CD14-positive monocyte (primary cell): ENCODE data around the gene ZDHHC24. TPM values are rescaled to one million over a fixed set of nuclear protein-coding genes. Genes with fewer than 3 reads are reported as not detected.

Experiments used
- DNase-seq, 3 donors: peaks; one replicate each; pipeline ENCODE4 v3.0.0-alpha.2; 2011 to 2022
- H2AFZ ChIP-seq: 2 replicates; pipeline ENCODE4 v1.6.0; 2012; ENCODE audit warnings: mild to moderate bottlenecking, low read depth, low read length, inconsistent platforms; ENCODE audit not compliant: insufficient read depth, poor library complexity, severe bottlenecking
- H3K27ac ChIP-seq, 2 donors: 1 replicate in 1 of 2; 2 replicates in 1 of 2; pipeline ENCODE4 v1.5.1; 2012 to 2013; ENCODE audit warnings: low read length in 2 of 2, control low read depth in 1 of 2, inconsistent platforms in 1 of 2, low read depth in 1 of 2, mild to moderate bottlenecking in 1 of 2
- H3K27me3 ChIP-seq, 2 donors: one replicate each; pipeline versions ENCODE4 v1.6.0 to v1.6.1; 2011 to 2013; ENCODE audit warnings: low read length in 2 of 2; ENCODE audit not compliant: control insufficient read depth in 2 of 2, insufficient read depth in 2 of 2
- H3K36me3 ChIP-seq, 2 donors: replicated peaks in 1 of 2; 1 replicate in 1 of 2; 2 replicates in 1 of 2; pipeline versions ENCODE4 v1.5.1 to v1.6.1; 2012 to 2013; ENCODE audit warnings: low read length in 2 of 2, control low read depth in 1 of 2, inconsistent platforms in 1 of 2, mild to moderate bottlenecking in 1 of 2; ENCODE audit not compliant: insufficient read depth in 2 of 2, control insufficient read depth in 1 of 2
- H3K4me1 ChIP-seq, 2 donors: 1 replicate in 1 of 2; 2 replicates in 1 of 2; pipeline versions ENCODE4 v1.5.1 to v1.6.1; 2012 to 2013; ENCODE audit warnings: low read length in 2 of 2, control low read depth in 1 of 2, inconsistent platforms in 1 of 2, mild to moderate bottlenecking in 1 of 2, moderate library complexity in 1 of 2; ENCODE audit not compliant: insufficient read depth in 2 of 2, control insufficient read depth in 1 of 2
- H3K4me2 ChIP-seq: replicated peaks from 2 replicates; pipeline ENCODE3; 2012; ENCODE audit warnings: low read length, moderate library complexity, mild to moderate bottlenecking; ENCODE audit not compliant: poor library complexity, severe bottlenecking; ENCODE audit errors: extremely low read depth
- H3K4me3 ChIP-seq, 3 experiments: fragments of 200-600 bp in 1 of 3; sonication (generic) in 1 of 3; replicated peaks in 1 of 3; 1 replicate in 2 of 3; 2 replicates in 1 of 3; pipeline ENCODE4 v1.5.1; 2011 to 2013; ENCODE audit warnings: low read length in 3 of 3, mild to moderate bottlenecking in 3 of 3, control low read depth in 2 of 3, low read depth in 2 of 3, inconsistent platforms in 1 of 3, moderate library complexity in 1 of 3
- H3K79me2 ChIP-seq: 2 replicates; pipeline ENCODE4 v1.6.0; 2012; ENCODE audit warnings: mild to moderate bottlenecking, control low read depth, inconsistent platforms, low read length, moderate library complexity; ENCODE audit not compliant: insufficient read depth
- H3K9ac ChIP-seq: 2 replicates; pipeline ENCODE4 v1.6.0; 2017; ENCODE audit warnings: low read length, mild to moderate bottlenecking; ENCODE audit not compliant: insufficient read depth, poor library complexity, severe bottlenecking
- H3K9me3 ChIP-seq, 2 donors: replicated peaks in 1 of 2; 1 replicate in 1 of 2; 2 replicates in 1 of 2; pipeline versions ENCODE4 v1.5.1 to v1.6.1; 2012 to 2013; ENCODE audit warnings: low read length in 2 of 2, control low read depth in 1 of 2; ENCODE audit not compliant: control insufficient read depth in 1 of 2, insufficient read depth in 1 of 2
- H4K20me1 ChIP-seq: 2 replicates; pipeline ENCODE4 v1.6.0; 2012; ENCODE audit warnings: mild to moderate bottlenecking, low read length, control low read depth, moderate library complexity; ENCODE audit not compliant: insufficient read depth
- H3K27ac Mint-ChIP-seq, 7 donors: one replicate each; pipeline ENCODE4 v1.8.0; 2020; ENCODE audit warnings: mild to moderate bottlenecking in 7 of 7, mixed read lengths in 7 of 7, moderate library complexity in 6 of 7, inconsistent platforms in 2 of 7
- H3K27me3 Mint-ChIP-seq, 3 donors: one replicate each; pipeline ENCODE4 v1.8.0; 2021 to 2022; ENCODE audit warnings: low read depth in 3 of 3, mild to moderate bottlenecking in 3 of 3, mixed read lengths in 3 of 3, moderate library complexity in 3 of 3, inconsistent platforms in 1 of 3
- H3K36me3 Mint-ChIP-seq, 2 donors: one replicate each; pipeline ENCODE4 v1.8.0; 2020; ENCODE audit warnings: mixed read lengths in 2 of 2, inconsistent platforms in 1 of 2, mild to moderate bottlenecking in 1 of 2
- H3K4me1 Mint-ChIP-seq: one replicate; pipeline ENCODE4 v1.8.0; 2020; ENCODE audit warnings: mild to moderate bottlenecking, mixed read lengths
- H3K4me3 Mint-ChIP-seq, 2 donors: one replicate each; pipeline ENCODE4 v1.8.0; 2020; ENCODE audit warnings: mild to moderate bottlenecking in 2 of 2, mixed read lengths in 2 of 2, moderate library complexity in 1 of 2
- H3K9me3 Mint-ChIP-seq, 7 donors: one replicate each; pipeline ENCODE4 v1.8.0; 2020 to 2022; ENCODE audit warnings: mixed read lengths in 7 of 7, mild to moderate bottlenecking in 6 of 7, moderate library complexity in 6 of 7, inconsistent platforms in 2 of 7
- CTCF ChIP-seq: fragments of 200-600 bp; IDR thresholded peaks from one replicate; pipeline ENCODE4 v1.8.0; 2022; ENCODE audit warnings: antibody characterized with exemption, mild to moderate bottlenecking
- WGBS: methylation state at CpG from one replicate; pipeline ENCODE4 v1.1.5; 2013; ENCODE audit warnings: missing lambda C conversion rate; ENCODE audit not compliant: insufficient coverage; 5-methylcytosine and 5-hydroxymethylcytosine counted together
- intact Hi-C, 2 donors: fragments of 100-400 bp; cut with micrococcal nuclease; formaldehyde crosslinking; loops; one replicate each; pipeline versions ENCODE4 v1.15.0 to v1.15.1; 2023
- polyA plus RNA-seq, 3 donors: library from polyadenylated mRNA; depleted of rRNA in 1 of 3; unstranded in 2 of 3; stranded (reverse) in 1 of 3; fragments of 300-500 nt in 2 of 3; fragments of >200 nt in 1 of 3; fragmentation: Illumina TruSeq in 2 of 3; gene quantifications; 1 replicate in 2 of 3; 2 replicates in 1 of 3; pipeline ENCODE4 v1.2.3, GENCODE V29; 2012 to 2021

ZDHHC24 gene
- polyA plus RNA-seq, 3 donors, result 10.9 to 14.0 (median 11.9) TPM

GRCh38 chr11:66581261-66581660 lies 35.4 kb upstream of the ZDHHC24 start:
- Mint-ChIP-seq H3K9me3 (peaks cover 8 to 23% (median 17%) of the 10 kb centered on the region in 7 donors), H3K36me3 (peaks cover 0 to 2% of the 10 kb centered on the region in 2 donors), H3K4me3 (no peak overlapping the region), H3K4me1 (peaks cover 7% of the 10 kb centered on the region), H3K27me3 (peaks cover 4 to 16% (median 12%) of the 10 kb centered on the region in 3 donors), H3K27ac (no peak overlapping the region)
- Histone ChIP-seq H3K9ac (no peak overlapping the region), H2AFZ (no peak overlapping the region), H4K20me1 (no peaks in the 10 kb centered on the region), H3K4me2 (no peak overlapping the region), H3K27me3 (no peaks in the 10 kb centered on the region), H3K79me2 (no peaks in the 10 kb centered on the region), H3K36me3 (no peaks in the 10 kb centered on the region), H3K27ac (no peak overlapping the region), H3K4me1 (peaks cover 0 to 4% of the 10 kb centered on the region in 2 donors), H3K4me3 (no peak overlapping the region), H3K9me3 (peaks cover 8 to 9% of the 10 kb centered on the region in 2 donors)
- no peak for TF ChIP-seq CTCF
- intact Hi-C loops, result loop anchor here in 1 of 2 donors (10.0 kb wide), 1 partner anchor 254 kb away; no protein-coding TSS in a partner anchor
- DNase-seq, result no peak
- WGBS, result no CpG with 5 or more reads among the region's 3 CpGs

- Histone ChIP-seq H3K36me3 (no peaks in the 10 kb centered on the region), H3K27me3 (no peaks in the 10 kb centered on the region), H3K9ac (no peak overlapping the region), H4K20me1 (no peaks in the 10 kb centered on the region), H3K79me2 (no peaks in the 10 kb centered on the region), H3K9me3 (peaks cover 8 to 9% of the 10 kb centered on the region in 2 donors), H3K4me2 (no peak overlapping the region), H2AFZ (no peak overlapping the region), H3K4me3 (no peak overlapping the region), H3K27ac (no peak overlapping the region), H3K4me1 (peaks cover 0 to 4% of the 10 kb centered on the region in 2 donors)
- no peak overlapping the region for H3K4me3 Mint-ChIP-seq
- no peak for TF ChIP-seq CTCF
- peaks cover 4 to 16% (median 12%) of the 10 kb centered on the region in 3 donors for H3K27me3 Mint-ChIP-seq
- DNase-seq, result no peak
- H3K9me3 Mint-ChIP-seq, result peaks cover 8 to 23% (median 17%) of the 10 kb centered on the region in 7 donors
- intact Hi-C loops, result loop anchor here in 1 of 2 donors (10.0 kb wide), 1 partner anchor 254 kb away; no protein-coding TSS in a partner anchor
- H3K4me1 Mint-ChIP-seq, result peaks cover 7% of the 10 kb centered on the region
- H3K27ac Mint-ChIP-seq, result no peak overlapping the region
- H3K36me3 Mint-ChIP-seq, result peaks cover 0 to 2% of the 10 kb centered on the region in 2 donors
- 96% methylated on average over 5 of the region's 5 CpGs for WGBS
Observed at GRCh38 chr11:66580803-66581202, 35.0 kb upstream of the ZDHHC24 start.
